Activated CD4-positive, CD25-positive, alpha-beta regulatory T cell (primary cell): ENCODE results near the gene HSD17B1.
A peak's percentile ranks its signal among the peaks of the same experiment; 100 is the strongest.
"Not testable (repeated sequence)": the region's sequence is repeated elsewhere in the genome, so short reads cannot be mapped to it uniquely, and the experiment has no call there.

Experiments
- DNase-seq, 4 experiments: peaks; one replicate each; lab custom pipeline; 2025; lab: John Stamatoyannopoulos, UW

HSD17B1 gene

GRCh38 chr17:42547698-42548069 lies 5.0 kb upstream of the HSD17B1 start:
- no peak for DNase-seq

GRCh38 chr17:42548070-42548837 lies 4.5 kb upstream of the HSD17B1 start:
- DNase-seq: peak; percentile 50 to 69 (median 60)

- no peak for DNase-seq
Measured at GRCh38 chr17:42548993-42549755, 3.5 kb upstream of the HSD17B1 start.

GRCh38 chr17:42553161-42553818 lies 567 bp downstream of the HSD17B1 start:
- no peak for DNase-seq

GRCh38 chr17:42553866-42554249 lies 1.1 kb downstream of the HSD17B1 start:
- no peak for DNase-seq

- peak; percentile 31 to 60 (median 54) for DNase-seq
Measured at GRCh38 chr17:42554250-42555121, 1.8 kb downstream of the HSD17B1 start.

GRCh38 chr17:42555122-42555622 lies 2.4 kb downstream of the HSD17B1 start:
- DNase-seq: no peak

- DNase-seq: not testable (repeated sequence)
Measured at GRCh38 chr17:42555961-42556617, 3.4 kb downstream of the HSD17B1 start.

GRCh38 chr17:42559075-42559474 lies 6.4 kb downstream of the HSD17B1 start:
- no peak for DNase-seq

- no peak for DNase-seq
Measured at GRCh38 chr17:42560246-42560645, 7.5 kb downstream of the HSD17B1 start.

GRCh38 chr17:42561897-42562387 lies 9.2 kb downstream of the HSD17B1 start, which contains the start of gene COASY:
COASY (plus strand) TSS chr17:42562148; CDS start chr17:42562623, 475 bp downstream.
- DNase-seq: peak; percentile 74 to 85 (median 78)

GRCh38 chr17:42562388-42563142 lies 9.8 kb downstream of the HSD17B1 start:
- no peak for DNase-seq

- DNase-seq: no peak
Measured at GRCh38 chr17:42563143-42563509, 10.4 kb downstream of the HSD17B1 start.

- no peak for DNase-seq
Measured at GRCh38 chr17:42563543-42563942, 10.8 kb downstream of the HSD17B1 start.

- no peak for DNase-seq
Measured at GRCh38 chr17:42563950-42564349, 11.2 kb downstream of the HSD17B1 start.

- DNase-seq: no peak
Measured at GRCh38 chr17:42564815-42565522, 12.2 kb downstream of the HSD17B1 start.

- no peak for DNase-seq
Measured at GRCh38 chr17:42565523-42566214, 12.9 kb downstream of the HSD17B1 start.

GRCh38 chr17:42566215-42566882 lies 13.6 kb downstream of the HSD17B1 start:
- no peak for DNase-seq
